HG03064 (cell line): ENCODE measurements around the gene NAXE.
"Not testable (repeated sequence)": the region's sequence is repeated elsewhere in the genome, so short reads cannot be mapped to it uniquely, and the experiment has no call there.

ENCODE experiments used
- ATAC-seq: cut with Tn5 transposase; IDR thresholded peaks from one replicate; pipeline ENCODE4 v1.9.1; 2021; ENCODE audit warnings: low read depth; ENCODE audit not compliant: unreplicated experiment

Gene NAXE

GRCh38 chr1:156618853-156619581 lies 27.4 kb downstream of the NAXE start, which contains the start of gene HAPLN2:
Gene HAPLN2 (plus strand): TSS chr1:156619415. CDS start chr1:156623491, 4,076 bp downstream.
- ATAC-seq, result no peak

DNA sequence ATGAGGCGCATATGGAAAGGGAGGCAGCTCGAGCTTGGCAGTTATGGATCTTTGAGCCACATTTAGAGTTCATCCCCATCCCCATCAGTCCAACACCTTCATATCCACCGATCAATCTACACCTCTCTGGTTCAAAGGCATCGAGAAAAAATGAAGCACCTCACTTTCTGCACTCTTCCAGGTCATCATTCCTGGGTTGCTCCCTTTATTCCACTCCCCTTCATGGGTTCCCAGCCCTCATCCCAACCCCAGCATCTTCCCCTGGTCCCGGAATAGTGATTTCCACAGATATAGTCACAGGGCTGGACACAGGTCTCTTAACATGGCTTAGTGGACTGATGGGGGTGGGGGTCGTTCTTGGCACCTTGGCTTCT lies 28.0 kb downstream of the NAXE start:
- ATAC-seq, result no peak

- ATAC-seq, result no peak
These were observed 31.2 kb downstream of the NAXE start for GRCh38 chr1:156622581-156623297.

GRCh38 chr1:156623946-156624813 lies 32.6 kb downstream of the NAXE start:
- ATAC-seq, result no peak

- no peak for ATAC-seq
These were observed 33.3 kb downstream of the NAXE start for GRCh38 chr1:156624814-156625435.

- no peak for ATAC-seq
These were observed 34.0 kb downstream of the NAXE start for GRCh38 chr1:156625436-156626078.

- ATAC-seq, result no peak
These were observed 34.5 kb downstream of the NAXE start for GRCh38 chr1:156626079-156626438.

DNA sequence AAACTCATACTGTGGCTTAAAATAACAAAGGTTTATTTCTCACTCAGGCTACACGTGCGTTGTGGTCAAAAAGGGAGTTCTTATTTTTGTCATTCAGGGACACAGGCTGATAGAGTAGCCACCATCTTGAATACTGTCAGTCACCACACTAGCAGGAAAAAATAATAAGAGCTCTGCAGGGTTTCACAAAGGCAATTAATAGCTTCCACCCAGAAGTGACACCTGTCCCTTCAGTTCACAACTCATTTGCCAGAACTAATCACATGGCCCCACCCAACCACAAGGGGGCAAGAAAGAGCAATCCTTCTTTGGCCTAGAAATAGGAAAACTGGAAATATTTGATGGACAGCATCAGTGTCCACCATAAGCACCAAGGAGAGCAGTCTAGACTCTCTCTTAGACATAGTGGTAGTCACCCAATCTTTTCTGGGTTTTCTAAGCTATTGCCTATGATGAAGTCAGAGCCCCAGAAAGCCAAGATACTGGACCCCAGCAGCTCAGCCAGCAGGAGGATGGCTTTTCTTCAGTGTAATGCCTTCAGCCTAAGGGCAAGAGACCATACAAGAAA lies 35.8 kb downstream of the NAXE start:
- no peak for ATAC-seq

- ATAC-seq, result no peak
These were observed 38.4 kb downstream of the NAXE start for GRCh38 chr1:156629823-156630449.

DNA sequence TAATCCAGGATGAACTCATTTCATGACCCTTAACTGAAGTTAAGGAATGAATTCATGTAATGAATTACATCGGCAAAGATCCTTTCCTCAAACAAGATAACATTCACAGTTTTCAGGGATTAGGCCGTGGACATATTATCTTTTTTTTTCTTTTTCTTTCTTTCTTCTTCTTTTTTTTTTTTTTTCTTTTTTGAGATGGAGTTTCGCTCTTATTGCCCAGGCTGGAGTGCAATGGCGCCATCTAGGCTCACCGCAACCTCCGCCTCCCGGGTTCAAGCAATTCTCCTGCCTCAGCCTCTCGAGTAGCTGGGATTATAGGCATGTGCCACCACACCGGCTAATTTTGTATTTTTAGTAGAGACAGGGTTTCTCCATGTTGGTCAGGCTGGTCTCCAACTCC lies 39.6 kb downstream of the NAXE start:
- not testable (repeated sequence) for ATAC-seq

GRCh38 chr1:156632355-156632754 lies 40.8 kb downstream of the NAXE start:
- ATAC-seq, result no peak

GRCh38 chr1:156638189-156638985 lies 46.8 kb downstream of the NAXE start:
- no peak for ATAC-seq

- no peak for ATAC-seq
These were observed 48.1 kb downstream of the NAXE start for GRCh38 chr1:156639601-156640101.

- no peak for ATAC-seq
These were observed 49.5 kb downstream of the NAXE start for GRCh38 chr1:156640842-156641706.

DNA sequence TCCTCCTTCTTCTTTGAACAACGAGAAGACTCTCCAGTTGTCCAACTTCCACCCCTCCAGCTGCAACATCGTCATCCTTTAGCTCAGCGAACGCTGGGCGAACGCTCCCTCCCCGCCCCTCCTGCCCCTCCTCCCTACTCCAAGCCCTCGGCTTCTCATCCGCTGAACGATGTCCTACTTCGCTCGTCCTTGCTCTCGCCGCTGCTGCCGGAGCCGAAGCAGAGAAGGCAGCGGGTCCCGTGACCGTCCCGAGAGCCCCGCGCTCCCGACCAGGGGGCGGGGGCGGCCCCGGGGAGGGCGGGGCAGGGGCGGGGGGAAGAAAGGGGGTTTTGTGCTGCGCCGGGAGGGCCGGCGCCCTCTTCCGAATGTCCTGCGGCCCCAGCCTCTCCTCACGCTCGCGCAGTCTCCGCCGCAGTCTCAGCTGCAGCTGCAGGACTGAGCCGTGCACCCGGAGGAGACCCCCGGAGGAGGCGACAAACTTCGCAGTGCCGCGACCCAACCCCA lies 50.2 kb downstream of the NAXE start, which contains the start of gene BCAN:
Gene BCAN, plus strand, starts transcription at position 357 of the 504 bp plus-strand sequence. CDS start 3,938 bp downstream, outside the sequence.
- no peak for ATAC-seq

- no peak for ATAC-seq
These were observed 50.9 kb downstream of the NAXE start for GRCh38 chr1:156642265-156643048.
